Stomach smooth muscle (tissue), 2 donors: ENCODE data around the gene DCAF4.
"Not testable (repeated sequence)": the region's sequence is repeated elsewhere in the genome, so short reads cannot be mapped to it uniquely, and the experiment has no call there.

Source experiments
- H3K27ac ChIP-seq: one replicate; pipeline ENCODE4 v1.7.0; 2013; ENCODE audit warnings: mild to moderate bottlenecking, low read length, inconsistent platforms
- H3K27me3 ChIP-seq, 2 donors: one replicate each; pipeline ENCODE4 v1.7.0; 2013; ENCODE audit warnings: low read length in 2 of 2; ENCODE audit not compliant: insufficient read depth in 2 of 2, control insufficient read depth in 1 of 2
- H3K36me3 ChIP-seq, 2 donors: one replicate each; pipeline ENCODE4 v1.7.0; 2013; ENCODE audit warnings: low read length in 2 of 2; ENCODE audit not compliant: control insufficient read depth in 2 of 2, insufficient read depth in 2 of 2
- H3K4me1 ChIP-seq: one replicate; pipeline ENCODE4 v1.7.0; 2013; ENCODE audit warnings: low read length; ENCODE audit not compliant: control insufficient read depth, insufficient read depth
- H3K4me3 ChIP-seq, 2 donors: one replicate each; pipeline ENCODE4 v1.7.0; 2013; ENCODE audit warnings: low read length in 2 of 2
- H3K9ac ChIP-seq, 2 donors: one replicate each; pipeline ENCODE4 v1.7.0; 2013; ENCODE audit warnings: low read length in 2 of 2, mild to moderate bottlenecking in 1 of 2
- H3K9me3 ChIP-seq, 2 donors: one replicate each; pipeline ENCODE4 v1.7.0; 2013; ENCODE audit warnings: low read length in 2 of 2; ENCODE audit not compliant: control insufficient read depth in 2 of 2
- donor health status: healthy.
- donor health status: Pancreatic carcinoma.

The DCAF4 gene

DNA sequence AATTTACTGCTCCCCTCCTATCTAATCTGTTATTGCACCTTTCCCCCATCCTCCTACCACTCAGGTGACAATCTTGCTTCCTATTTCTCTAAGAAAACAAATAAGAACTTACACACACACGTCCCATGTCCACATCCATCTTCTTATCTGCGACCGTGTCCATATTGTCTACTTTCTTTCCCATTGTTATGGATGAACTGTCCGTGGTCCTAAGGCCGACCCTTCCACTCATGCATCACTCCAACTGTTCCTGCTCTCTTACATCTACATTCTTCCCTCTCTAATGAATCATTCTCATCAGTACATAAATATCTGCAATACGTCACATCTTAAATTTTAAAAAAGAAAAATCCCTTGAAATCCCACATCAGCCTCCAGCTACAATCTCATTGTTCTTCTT, 70.7 kb downstream of the DCAF4 start:
- peaks cover 23 to 40% of the 10 kb centered on the region in 2 donors for H3K36me3 ChIP-seq

DNA sequence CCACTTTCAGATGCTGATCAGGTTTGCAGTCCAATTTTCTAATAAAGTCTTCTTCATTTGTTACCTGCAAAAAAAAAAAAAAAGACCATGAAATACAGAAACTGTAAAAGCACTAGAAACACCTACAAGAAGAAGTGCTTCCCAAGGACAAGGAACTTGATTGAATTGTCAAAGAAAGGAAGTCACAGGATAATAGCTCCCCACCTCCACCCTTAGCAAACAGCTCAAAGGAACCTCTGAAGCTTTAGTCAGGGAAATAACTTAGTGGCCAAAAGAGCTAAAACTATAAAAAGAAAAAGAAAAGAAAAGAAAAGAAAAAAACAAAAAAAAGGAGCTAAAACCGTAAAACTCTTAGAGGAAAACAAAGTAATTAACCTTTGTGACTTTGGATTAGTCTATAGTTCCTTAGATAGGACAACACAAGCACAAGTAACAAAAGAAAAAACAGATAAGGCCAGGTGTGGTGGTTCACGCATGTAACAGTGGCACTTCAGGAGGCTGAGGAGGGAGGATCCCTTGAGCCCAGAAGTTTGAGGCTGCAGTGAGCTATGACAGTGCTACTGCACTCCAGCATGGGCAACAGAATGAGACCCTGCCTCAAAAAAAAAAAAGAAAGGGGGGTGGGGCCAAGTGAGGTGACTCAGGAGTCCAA, 72.1 kb downstream of the DCAF4 start:
- Histone ChIP-seq H3K27ac (no peak overlapping the region), H3K4me1 (no peaks in the 10 kb centered on the region), H3K9ac (no peak overlapping the region), H3K4me3 (no peak overlapping the region), H3K36me3 (peaks cover 15 to 30% of the 10 kb centered on the region in 2 donors), H3K27me3 (no peaks in the 10 kb centered on the region), H3K9me3 (no peaks in the 10 kb centered on the region)

More for the DNA sequence above, 70.7 kb downstream of the DCAF4 start:
- Histone ChIP-seq H3K9ac (no peak overlapping the region), H3K4me1 (no peaks in the 10 kb centered on the region), H3K4me3 (no peak overlapping the region), H3K27ac (no peak overlapping the region), H3K27me3 (no peaks in the 10 kb centered on the region), H3K9me3 (no peaks in the 10 kb centered on the region)

DNA sequence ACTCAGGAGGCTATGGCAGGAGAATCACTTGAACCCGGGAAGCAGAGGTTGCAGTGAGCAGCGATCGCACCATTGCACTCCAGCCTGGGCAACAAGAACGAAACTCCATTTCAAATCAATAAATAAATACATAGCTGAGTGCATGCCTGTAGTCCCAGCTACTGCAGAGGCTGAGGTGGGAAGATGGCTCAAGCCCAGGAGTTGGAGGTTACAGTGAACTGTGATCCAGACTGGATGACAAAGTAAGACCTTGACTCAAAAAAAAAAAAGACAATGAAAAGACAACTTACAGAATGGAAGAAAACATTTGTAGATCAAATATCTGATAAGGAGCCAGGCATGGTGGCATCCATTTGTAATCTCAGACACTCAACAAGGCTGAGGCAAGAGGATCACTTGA, 73.1 kb downstream of the DCAF4 start:
- no peaks in the 10 kb centered on the region for H3K27me3 ChIP-seq
- H3K9me3 ChIP-seq, result no peaks in the 10 kb centered on the region
- H3K4me3 ChIP-seq, result no peak overlapping the region
- no peaks in the 10 kb centered on the region for H3K4me1 ChIP-seq
- H3K9ac ChIP-seq, result no peak overlapping the region
- H3K36me3 ChIP-seq, result peaks cover 17 to 29% of the 10 kb centered on the region in 2 donors
- H3K27ac ChIP-seq, result no peak overlapping the region

DNA sequence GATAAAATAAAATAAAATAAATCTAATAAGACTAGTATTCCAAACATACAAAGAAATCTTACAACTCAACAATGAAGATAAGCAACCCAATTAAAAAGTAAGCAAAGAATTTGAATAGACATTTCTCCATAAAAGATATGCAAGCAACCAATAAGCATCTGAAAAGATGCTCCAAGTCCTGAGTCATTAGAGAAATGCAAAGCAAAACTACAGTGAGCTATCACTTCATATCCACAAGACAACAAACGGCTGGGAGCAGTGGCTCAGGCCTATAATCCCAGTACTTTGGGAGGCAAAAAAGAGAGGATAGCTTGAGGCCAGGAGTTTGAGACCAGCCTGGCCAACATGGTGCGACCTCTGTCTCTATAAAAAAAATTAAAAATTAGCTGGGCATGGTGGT, 73.8 kb downstream of the DCAF4 start:
- Histone ChIP-seq H3K9ac (no peak overlapping the region), H3K27me3 (no peaks in the 10 kb centered on the region), H3K4me1 (no peaks in the 10 kb centered on the region), H3K36me3 (peaks cover 17 to 25% of the 10 kb centered on the region in 2 donors), H3K9me3 (no peaks in the 10 kb centered on the region), H3K27ac (no peak overlapping the region), H3K4me3 (no peak overlapping the region)

DNA sequence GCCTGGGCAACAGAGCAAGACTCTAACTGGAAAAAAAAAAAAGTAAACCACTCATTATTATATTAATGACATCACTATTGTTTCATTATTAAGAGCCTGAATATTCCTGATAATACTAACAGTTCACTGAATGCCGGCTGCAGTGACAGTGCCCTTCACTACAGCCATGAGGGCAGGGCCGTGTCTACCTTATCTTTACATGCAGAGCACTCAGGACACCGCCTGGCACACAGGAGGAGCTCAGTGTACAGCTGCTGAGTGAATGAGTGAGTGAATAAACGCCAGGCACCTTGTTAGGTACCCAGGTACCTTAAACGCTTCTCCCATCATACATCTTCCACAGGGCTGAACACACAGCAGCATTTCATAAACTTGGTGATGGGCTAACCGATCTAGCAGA, 77.4 kb downstream of the DCAF4 start:
- peaks cover 11% of the 10 kb centered on the region for H3K4me1 ChIP-seq
- no peak overlapping the region for H3K27ac ChIP-seq
- no peak overlapping the region for H3K9ac ChIP-seq
- H3K36me3 ChIP-seq, result peaks cover 2 to 4% of the 10 kb centered on the region in 2 donors
- no peak overlapping the region for H3K4me3 ChIP-seq
- no peaks in the 10 kb centered on the region for H3K27me3 ChIP-seq
- no peaks in the 10 kb centered on the region for H3K9me3 ChIP-seq

DNA sequence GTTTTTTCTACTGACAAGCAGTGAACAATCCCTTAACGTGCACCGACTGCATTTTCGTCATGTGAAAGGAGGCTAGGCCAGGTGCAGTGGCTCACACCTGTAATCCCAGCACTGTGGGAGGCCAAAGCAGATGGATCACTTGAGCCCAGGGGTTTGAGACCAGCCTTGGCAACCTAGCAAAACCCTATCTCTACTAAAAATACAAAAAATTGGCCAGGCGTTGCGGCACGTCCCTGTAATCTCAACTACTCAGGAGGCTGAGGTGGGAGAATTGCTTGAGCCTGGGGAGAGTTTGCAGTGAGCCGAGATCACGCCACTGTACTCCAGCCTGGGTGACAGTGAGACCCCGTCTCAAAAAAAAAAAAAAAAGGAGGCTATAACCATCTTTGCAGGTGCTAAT, 78.4 kb downstream of the DCAF4 start:
- peaks cover 13% of the 10 kb centered on the region for H3K4me1 ChIP-seq

DNA sequence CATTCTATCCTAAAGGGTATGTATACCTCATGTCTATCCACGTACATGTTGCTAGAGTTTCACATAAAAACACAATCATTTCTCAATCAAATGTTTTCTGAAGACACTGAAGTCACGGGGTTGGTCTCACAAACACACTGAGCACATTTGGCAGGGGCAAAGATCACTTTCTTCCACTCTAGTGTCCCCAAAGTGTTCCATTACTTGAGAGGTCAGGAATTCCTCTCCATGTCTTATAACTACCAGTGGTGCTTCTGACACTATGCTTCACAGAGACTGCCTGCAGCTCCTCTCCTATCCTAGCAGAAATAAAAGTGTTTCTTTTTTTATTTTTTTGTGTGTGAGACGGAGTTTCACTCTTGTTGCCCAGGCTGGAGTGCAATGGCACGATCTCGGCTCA, 81.6 kb downstream of the DCAF4 start:
- no peaks in the 10 kb centered on the region for H3K9me3 ChIP-seq
- no peak overlapping the region for H3K9ac ChIP-seq
- H3K27me3 ChIP-seq, result no peaks in the 10 kb centered on the region
- H3K4me1 ChIP-seq, result peaks cover 13% of the 10 kb centered on the region
- peaks cover 1 to 3% of the 10 kb centered on the region in 2 donors for H3K36me3 ChIP-seq
- peak overlapping the region; percentile 58 for H3K27ac ChIP-seq
- H3K4me3 ChIP-seq, result no peak overlapping the region

More for the DNA sequence above, 78.4 kb downstream of the DCAF4 start:
- not testable (repeated sequence) for H3K4me3 ChIP-seq, H3K36me3 ChIP-seq, H3K9ac ChIP-seq, H3K9me3 ChIP-seq, H3K27ac ChIP-seq, H3K27me3 ChIP-seq

DNA sequence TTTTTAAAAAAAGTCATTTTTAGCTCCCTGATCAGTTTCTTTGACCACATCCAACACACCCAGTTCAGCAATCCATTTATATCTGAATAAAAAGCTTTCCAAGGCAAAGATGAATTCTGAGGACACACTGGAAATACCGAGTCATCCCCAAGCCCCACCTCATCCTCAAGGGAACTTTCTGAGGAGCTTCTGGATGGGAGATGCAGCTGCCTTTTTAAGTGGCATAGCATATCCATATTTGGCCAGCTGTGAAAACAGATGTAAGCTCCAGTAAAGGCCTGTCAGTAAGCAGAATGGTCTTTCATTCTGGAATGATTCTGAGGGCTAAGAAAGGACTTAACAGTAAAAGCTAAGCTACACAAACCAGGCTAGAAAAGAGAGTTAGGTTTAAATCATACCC, 82.2 kb downstream of the DCAF4 start:
- peak overlapping the region in 1 of 2 donors; percentile 21 for H3K9ac ChIP-seq
- H3K9me3 ChIP-seq, result no peaks in the 10 kb centered on the region
- H3K4me1 ChIP-seq, result peaks cover 13% of the 10 kb centered on the region
- no peaks in the 10 kb centered on the region for H3K27me3 ChIP-seq
- peaks cover 3 to 4% of the 10 kb centered on the region in 2 donors for H3K36me3 ChIP-seq
- peak overlapping the region in 1 of 2 donors; percentile 44 for H3K4me3 ChIP-seq
- peak overlapping the region; percentile 58 for H3K27ac ChIP-seq
